Vagina (tissue), 2 donors: ENCODE measurements around the gene GNB1L. TPM values are rescaled to one million over a fixed set of nuclear protein-coding genes. Genes with fewer than 3 reads are reported as not detected.

Experiments used
- DNase-seq, 2 donors: peaks; one replicate each; pipeline ENCODE4 v3.0.0-alpha.2; 2017; ENCODE audit errors: extremely low spot score in 2 of 2
- H3K27ac ChIP-seq: fragments of 200-600 bp; sonication (generic); one replicate; pipeline ENCODE4 v1.5.1; 2019
- H3K27me3 ChIP-seq: fragments of 200-600 bp; sonication (generic); one replicate; pipeline ENCODE4 v1.5.1; 2019
- H3K36me3 ChIP-seq, 2 donors: fragments of 200-600 bp; sonication (generic); one replicate each; pipeline ENCODE4 v1.5.1; 2017 to 2019
- H3K4me1 ChIP-seq: fragments of 200-600 bp; sonication (generic); one replicate; pipeline ENCODE4 v1.5.1; 2019
- H3K4me3 ChIP-seq, 2 donors: fragments of 200-600 bp; sonication (generic); 1 replicate in 1 of 2; 2 replicates in 1 of 2; pipeline ENCODE4 v1.5.1; 2016 to 2019
- H3K9me3 ChIP-seq: fragments of 200-600 bp; sonication (generic); one replicate; pipeline ENCODE4 v1.5.1; 2019
- POLR2A ChIP-seq, 2 donors: fragments of 450-650 bp; IDR thresholded peaks; one replicate each; pipeline ENCODE4 v1.6.1; 2017; ENCODE audit warnings: antibody characterized with exemption in 2 of 2, mild to moderate bottlenecking in 2 of 2, moderate library complexity in 2 of 2
- POLR2AphosphoS5 ChIP-seq, 2 donors: sonication (generic); formaldehyde crosslinking; IDR thresholded peaks; one replicate each; pipeline ENCODE4 v1.9.0; 2017; ENCODE audit warnings: antibody characterized with exemption in 2 of 2, mild to moderate bottlenecking in 2 of 2, low read depth in 1 of 2; ENCODE audit not compliant: insufficient read depth in 1 of 2
- intact Hi-C: fragments of 100-400 bp; cut with DNase I; formaldehyde crosslinking; loops from one replicate; pipeline ENCODE4 v1.15.1; 2023
- total RNA-seq: library from RNA; depleted of rRNA; stranded (reverse); fragments of >200 nt; gene quantifications from one replicate; pipeline ENCODE4 v1.2.3, GENCODE V29; 2016
- TF ChIP-seq, protein P1 (sequence below), 3 experiments: fragments of 450-650 bp in 2 of 3; fragments of 200-600 bp in 1 of 3; sonication (generic) in 1 of 3; IDR thresholded peaks; one replicate each; pipeline ENCODE4 v1.5.1; 2017 to 2019; ENCODE audit warnings: antibody characterized with exemption in 3 of 3, mild to moderate bottlenecking in 2 of 3, moderate library complexity in 2 of 3

The GNB1L gene
- total RNA-seq, 1 donor from 2014 or later = 14.0 TPM

DNA sequence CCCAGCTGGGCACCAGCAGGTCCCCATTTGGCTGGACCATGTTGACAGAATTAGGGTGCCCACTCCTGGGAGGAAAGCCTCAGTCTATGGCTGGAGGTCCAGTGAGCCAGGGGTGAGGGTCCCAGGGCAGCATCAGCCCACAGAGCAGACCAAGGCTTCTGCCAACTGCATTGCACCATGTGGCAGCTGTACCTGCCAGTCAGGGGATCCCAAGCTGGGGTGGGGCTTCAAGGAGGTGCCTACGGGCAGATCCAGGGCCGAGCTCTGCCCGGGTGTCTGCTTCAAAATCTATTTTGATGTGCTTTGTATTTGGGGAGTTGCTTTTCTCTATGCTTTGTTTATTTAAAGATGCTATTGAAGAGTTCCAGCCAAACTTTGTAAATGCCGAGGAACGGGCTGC lies 120.9 kb downstream of the GNB1L start:
- Histone ChIP-seq H3K4me3 (no peak overlapping the region), H3K9me3 (no peaks in the 10 kb centered on the region), H3K27ac (no peak overlapping the region), H3K27me3 (no peaks in the 10 kb centered on the region), H3K4me1 (peaks cover 10% of the 10 kb centered on the region), H3K36me3 (no peaks in the 10 kb centered on the region)
- no peak for DNase-seq
- intact Hi-C loops = no loop called here
- TF ChIP-seq, protein P1, sequence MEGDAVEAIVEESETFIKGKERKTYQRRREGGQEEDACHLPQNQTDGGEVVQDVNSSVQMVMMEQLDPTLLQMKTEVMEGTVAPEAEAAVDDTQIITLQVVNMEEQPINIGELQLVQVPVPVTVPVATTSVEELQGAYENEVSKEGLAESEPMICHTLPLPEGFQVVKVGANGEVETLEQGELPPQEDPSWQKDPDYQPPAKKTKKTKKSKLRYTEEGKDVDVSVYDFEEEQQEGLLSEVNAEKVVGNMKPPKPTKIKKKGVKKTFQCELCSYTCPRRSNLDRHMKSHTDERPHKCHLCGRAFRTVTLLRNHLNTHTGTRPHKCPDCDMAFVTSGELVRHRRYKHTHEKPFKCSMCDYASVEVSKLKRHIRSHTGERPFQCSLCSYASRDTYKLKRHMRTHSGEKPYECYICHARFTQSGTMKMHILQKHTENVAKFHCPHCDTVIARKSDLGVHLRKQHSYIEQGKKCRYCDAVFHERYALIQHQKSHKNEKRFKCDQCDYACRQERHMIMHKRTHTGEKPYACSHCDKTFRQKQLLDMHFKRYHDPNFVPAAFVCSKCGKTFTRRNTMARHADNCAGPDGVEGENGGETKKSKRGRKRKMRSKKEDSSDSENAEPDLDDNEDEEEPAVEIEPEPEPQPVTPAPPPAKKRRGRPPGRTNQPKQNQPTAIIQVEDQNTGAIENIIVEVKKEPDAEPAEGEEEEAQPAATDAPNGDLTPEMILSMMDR (IDR thresholded peaks at IDR 0.05) = no peak
- no peak for TF ChIP-seq POLR2AphosphoS5 (IDR thresholded peaks at IDR 0.05; ENCODE audit: insufficient read depth in 1 of 2, low read depth in 1 of 2)
- no peak for TF ChIP-seq POLR2A (IDR thresholded peaks at IDR 0.05)

Other genes with a start within 250 kb of the GNB1L start
- gene SEPTIN5, start 140.4 kb downstream of the GNB1L start, total RNA-seq = 67.3 TPM
- gene GP1BB, start 131.3 kb downstream of the GNB1L start, total RNA-seq = 14.5 TPM
- 7.1 TPM for gene TBX1, start 94.1 kb downstream of the GNB1L start, total RNA-seq
- 21.4 TPM for gene RTL10, start within 50 bp of the GNB1L start, total RNA-seq
- gene COMT, start 86.9 kb upstream of the GNB1L start, total RNA-seq = 240 TPM
- 13.5 TPM for gene TXNRD2, start 86.9 kb upstream of the GNB1L start, total RNA-seq
- gene ARVCF, start 161.9 kb upstream of the GNB1L start, total RNA-seq = 10.8 TPM
- gene TANGO2, start 166.2 kb upstream of the GNB1L start, total RNA-seq = 21.4 TPM
- 27.3 TPM for gene DGCR8, start 225.4 kb upstream of the GNB1L start, total RNA-seq